Suppressor macrophage (primary cell): ENCODE results near the gene UTS2.
A peak's percentile ranks its signal among the peaks of the same experiment; 100 is the strongest.

Experiments
- DNase-seq, 4 experiments: peaks; one replicate each; pipeline ENCODE4 v3.0.0-alpha.2; 2020 to 2022

The UTS2 gene

DNA sequence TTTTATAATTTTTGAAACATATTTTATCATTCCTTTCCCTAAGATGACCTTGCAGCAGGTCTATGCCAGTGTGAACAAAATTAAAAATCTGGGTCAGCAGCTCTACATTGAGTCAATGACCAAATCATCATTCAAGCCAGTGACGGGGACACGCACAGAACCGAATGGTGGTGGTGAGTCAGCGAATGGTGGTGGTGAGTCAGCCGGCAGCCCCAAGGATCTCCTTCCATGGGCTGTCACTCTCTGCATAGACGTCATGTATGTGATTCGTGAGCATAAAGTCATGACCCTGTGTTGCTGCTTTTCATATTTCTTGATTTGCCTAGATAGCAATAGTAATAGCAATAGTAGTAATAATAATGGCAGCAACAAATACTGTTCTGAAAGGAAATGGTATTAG, 42.5 kb downstream of the UTS2 start:
- DNase-seq = peak; percentile 90 to 95 (median 92)

DNA sequence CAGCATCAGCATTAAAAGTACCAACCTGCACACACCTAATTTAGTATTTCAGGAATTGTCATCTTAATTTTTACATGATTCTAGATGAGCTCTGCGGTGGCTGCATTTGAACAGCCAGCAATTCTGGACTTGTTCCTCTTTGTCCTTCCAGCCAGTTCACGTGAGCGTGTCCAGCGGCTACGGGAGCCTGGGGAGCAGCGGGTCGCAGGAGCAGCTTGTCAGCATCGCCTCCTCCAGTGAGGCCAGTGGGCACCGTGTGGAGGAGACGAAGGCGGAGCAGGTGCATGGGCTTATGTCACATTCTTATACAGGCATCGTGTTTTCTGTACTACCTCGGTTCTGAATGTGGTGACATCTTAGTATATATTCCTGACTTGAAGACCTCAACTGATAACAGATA, 43.1 kb downstream of the UTS2 start:
- DNase-seq = no peak

GRCh38 chr1:7808253-7808844, 44.5 kb downstream of the UTS2 start:
- DNase-seq = peak in 3 of 4 experiments; percentile 13 to 75 (median 67)

- no peak for DNase-seq
Measured at GRCh38 chr1:7805460-7805859, 47.4 kb downstream of the UTS2 start.
